HG03045 (cell line): ENCODE measurements around the gene RGL2.
"Not testable (repeated sequence)": the region's sequence is repeated elsewhere in the genome, so short reads cannot be mapped to it uniquely, and the experiment has no call there.

Experiments used
- ATAC-seq: cut with Tn5 transposase; IDR thresholded peaks from one replicate; pipeline ENCODE4 v1.9.1; 2021; ENCODE audit warnings: mild to moderate bottlenecking, moderate library complexity; ENCODE audit not compliant: unreplicated experiment

RGL2 gene

GRCh38 chr6:33294086-33294823, 4.5 kb downstream of the RGL2 start:
- ATAC-seq = no peak

- ATAC-seq = no peak
Observed at GRCh38 chr6:33292996-33293682, 5.6 kb downstream of the RGL2 start.

DNA sequence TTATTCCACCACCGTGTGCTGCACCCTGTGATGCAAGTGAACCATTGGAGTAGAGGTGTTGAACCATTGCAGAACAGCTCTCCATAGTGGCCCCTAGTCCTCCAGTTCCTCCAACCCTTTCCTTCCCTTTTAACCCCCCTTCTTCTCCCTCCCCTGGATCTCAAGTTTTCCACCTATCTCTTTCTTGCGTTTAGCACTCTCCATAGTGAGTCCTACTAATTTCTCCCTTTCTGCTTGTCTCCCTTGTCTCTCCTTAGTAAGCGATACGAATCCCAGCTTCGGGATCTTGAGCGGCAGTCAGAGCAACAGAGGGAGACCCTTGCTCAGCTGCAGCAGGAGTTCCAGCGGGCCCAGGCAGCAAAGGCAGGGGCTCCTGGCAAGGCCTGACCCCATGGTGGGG, 8.3 kb downstream of the RGL2 start:
- no peak for ATAC-seq

DNA sequence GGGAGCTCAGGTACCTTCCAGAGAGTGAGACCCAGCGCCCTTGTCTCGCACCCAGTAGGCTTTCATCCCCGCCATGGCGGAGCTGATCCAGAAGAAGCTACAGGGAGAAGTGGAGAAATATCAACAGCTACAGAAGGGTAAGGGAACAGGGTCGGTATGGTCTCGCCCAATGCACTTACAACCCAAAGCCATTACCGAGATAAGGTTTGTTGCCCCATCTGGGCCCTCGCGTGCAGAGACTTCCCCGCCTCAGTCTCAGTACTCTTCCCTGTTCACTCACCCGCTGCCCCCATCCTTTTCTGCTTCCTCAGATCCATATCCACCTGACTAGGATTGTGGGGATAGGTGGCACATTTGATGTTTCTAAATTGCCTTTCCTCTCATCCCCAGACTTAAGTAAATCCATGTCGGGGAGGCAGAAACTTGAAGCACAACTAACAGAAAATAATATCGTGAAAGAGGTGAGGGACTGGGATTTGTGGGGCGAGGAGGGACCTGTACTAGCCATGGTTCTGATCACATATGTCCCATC, 8.9 kb downstream of the RGL2 start:
- ATAC-seq = peak; percentile 10

DNA sequence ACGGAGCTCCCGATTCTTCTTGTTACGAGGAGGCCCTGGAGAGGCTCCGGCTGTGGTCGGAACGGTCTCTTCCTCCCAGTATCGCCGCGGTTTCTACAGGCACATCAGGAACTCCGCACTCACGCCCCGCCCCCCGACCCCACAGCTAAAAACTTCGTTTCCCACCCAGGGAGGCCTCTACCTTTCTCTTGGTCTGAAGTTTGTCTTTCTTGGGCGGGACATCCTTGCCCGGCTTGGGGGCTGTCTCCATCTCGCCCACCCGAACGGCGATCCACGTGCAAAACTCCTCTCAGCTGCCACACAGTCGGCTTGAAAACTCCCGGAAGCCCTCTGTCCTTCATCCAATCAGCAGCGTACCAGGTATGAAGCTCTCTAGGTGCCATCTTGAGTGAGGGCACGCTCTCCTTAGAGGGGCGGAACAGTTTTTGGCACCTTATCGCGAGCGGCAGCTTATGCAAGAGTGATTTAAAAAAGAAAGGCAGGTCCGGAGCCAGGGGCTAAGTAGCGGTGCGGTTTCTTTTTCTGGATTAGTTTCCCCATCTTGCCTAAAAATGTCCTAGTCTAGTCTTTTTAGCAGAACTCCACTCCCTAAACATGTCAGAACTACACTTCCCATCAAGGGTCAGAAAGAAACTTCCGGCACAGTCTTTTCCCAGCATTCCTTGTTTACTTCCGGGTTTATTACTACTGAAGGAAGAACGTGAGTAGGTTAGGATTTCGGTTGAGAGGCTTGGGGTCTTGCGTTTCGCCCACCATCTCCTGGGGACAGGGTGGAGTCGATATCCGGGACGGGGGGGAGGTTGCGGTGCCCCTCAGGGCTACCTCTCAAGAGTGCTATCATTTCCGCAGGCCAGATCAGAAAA, 9.6 kb downstream of the RGL2 start, which contains the start of the genes PFDN6 and WDR46:
TSS of gene PFDN6 (plus strand) at position 681 of the 863 bp plus-strand sequence. CDS start 256 bp downstream, outside the sequence.
TSS of gene WDR46 (minus strand) at position 319 of the 863 bp plus-strand sequence. CDS start at position 250, 69 bp downstream.
- ATAC-seq = peak; percentile 81

GRCh38 chr6:33288141-33288920, 10.4 kb downstream of the RGL2 start:
- ATAC-seq = no peak

GRCh38 chr6:33286946-33287914, 11.5 kb downstream of the RGL2 start:
- no peak for ATAC-seq

GRCh38 chr6:33285214-33285613, 13.5 kb downstream of the RGL2 start:
- not testable (repeated sequence) for ATAC-seq

DNA sequence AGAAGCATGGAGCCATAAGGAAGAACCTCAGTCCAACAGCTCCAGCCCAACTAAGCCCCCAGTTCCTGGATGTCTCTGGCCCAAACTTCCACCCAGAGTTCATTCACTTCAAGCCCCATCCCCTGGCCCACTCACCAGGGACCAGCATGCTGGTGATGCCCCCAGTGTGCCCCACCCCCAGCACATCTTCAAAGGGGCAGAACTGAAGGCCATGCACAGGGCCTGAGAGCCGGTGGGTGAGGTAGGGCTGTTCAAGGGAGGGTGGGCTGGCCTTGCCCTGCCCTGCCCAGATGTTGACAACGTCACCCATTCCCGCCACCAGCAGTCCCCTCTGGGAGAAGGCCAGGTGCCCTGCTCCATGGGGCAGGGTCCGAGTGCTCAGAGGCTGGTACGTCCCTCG, 18.2 kb downstream of the RGL2 start:
- no peak for ATAC-seq

DNA sequence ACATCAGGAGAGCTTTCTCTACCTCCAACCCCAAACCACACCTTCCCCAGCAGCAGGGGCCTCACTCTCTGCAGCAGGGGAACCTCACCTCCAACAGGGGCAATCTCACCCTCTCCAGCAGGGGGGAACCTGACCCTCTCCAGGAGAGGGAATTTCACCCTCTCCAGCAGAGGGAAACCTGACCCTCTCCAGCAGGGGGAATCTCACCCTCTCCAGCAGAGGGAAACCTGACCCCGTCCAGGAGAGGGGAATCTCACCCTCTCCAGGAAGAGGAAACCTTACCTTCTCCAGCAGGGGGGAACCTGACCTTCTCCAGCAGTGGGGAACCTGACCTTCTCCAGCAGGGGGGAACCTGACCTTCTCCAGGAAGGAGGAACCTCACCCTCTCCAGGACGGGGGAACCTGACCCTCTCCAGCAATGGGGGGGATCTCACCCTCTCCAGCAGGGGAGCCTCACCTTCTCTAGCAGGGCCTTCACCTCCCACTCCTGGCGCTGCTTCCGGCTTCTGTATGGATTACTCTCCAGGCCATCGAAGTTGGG, 18.7 kb downstream of the RGL2 start:
- no peak for ATAC-seq

GRCh38 chr6:33279257-33279695, 19.5 kb downstream of the RGL2 start:
- ATAC-seq = no peak

DNA sequence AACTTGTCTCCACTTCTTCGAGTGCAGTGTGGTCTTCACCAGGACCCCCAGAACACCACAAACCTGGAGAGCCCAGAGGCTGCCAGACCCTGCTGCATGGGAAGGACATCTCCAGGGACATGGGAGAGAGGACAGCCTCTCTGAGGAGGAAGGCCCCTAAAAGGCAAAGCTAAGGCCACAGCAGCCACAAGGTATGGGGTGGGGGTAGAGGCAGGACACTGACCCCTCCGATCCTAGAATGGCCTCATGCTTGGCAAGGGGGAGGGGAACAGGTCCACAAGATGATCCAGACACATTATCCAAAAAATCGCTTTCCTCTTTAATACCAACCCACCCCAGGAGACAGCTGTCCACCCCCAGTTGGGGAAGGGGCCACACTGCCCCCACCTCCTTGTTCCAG, 19.9 kb downstream of the RGL2 start:
- ATAC-seq = no peak

DNA sequence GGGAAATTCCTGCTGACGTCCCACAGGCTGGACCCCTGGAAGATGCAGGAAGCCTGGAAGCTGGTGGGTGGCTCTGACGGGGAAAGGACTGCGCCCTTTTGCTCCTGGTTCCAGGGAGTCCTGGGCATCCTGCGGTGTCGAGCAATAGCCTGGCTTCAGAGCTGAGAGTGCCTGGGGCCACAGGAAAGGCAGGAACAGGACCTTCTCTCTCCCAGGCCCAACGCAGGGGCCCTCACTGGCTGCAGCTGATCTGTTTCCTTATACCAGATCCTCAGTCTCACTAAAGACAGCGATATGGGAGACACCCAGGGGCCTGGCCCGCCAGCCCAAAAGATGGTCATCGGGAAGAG, 20.4 kb downstream of the RGL2 start:
- ATAC-seq = no peak

DNA sequence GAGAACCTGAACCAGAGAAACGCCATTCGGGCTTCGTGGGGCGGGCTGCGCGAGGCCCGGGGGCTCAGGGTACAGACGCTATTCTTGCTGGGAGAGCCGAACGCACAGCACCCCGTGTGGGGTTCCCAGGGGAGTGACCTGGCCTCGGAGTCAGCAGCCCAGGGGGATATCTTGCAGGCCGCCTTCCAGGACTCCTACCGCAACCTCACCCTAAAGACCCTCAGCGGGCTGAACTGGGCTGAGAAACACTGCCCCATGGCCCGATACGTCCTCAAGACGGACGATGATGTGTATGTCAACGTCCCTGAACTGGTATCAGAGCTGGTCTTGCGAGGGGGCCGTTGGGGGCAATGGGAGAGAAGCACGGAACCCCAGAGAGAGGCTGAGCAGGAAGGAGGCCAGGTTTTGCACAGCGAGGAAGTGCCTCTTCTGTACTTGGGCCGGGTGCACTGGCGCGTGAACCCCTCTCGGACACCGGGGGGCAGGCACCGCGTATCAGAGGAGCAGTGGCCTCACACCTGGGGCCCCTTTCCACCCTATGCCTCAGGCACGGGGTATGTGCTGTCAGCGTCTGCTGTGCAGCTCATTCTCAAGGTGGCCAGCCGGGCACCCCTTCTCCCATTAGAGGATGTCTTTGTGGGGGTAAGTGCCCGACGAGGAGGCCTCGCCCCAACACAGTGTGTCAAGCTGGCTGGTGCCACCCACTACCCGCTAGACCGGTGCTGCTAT, 20.9 kb downstream of the RGL2 start:
- ATAC-seq = peak; percentile 4

DNA sequence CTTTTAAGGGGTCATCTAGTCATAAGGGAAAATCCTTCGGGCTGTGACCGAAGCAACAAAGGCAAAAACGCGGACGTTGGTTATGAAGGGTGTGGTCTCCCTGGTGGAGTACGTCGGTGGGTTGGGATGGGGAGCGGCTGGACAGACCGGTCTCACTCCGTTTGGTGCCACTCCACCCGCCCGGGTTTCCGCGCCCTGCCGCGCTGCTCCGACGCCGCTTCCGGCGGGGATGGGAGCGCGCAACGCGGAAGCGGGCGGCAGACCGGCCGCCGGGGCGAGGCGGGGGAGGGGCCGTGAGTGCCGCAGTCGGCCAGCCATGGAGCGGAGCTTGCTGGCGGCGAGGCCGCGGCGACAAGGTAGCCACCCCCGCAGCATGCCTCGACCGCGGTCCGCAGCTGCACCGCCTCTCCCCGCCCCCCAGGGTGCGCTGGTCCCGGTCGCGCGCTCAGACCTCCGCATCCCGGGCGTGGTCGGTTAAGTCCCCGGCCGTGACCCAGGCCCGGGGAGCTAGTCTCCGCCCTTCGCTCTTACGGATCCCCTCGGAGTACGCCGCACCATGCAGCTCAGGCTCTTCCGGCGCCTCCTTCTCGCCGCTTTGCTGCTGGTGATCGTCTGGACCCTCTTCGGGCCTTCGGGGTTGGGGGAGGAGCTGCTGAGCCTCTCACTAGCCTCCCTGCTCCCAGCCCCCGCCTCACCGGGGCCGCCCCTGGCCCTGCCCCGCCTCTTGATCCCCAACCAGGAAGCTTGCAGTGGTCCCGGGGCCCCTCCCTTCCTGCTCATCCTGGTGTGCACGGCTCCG, 21.7 kb downstream of the RGL2 start, which contains the start of gene B3GALT4:
TSS of gene B3GALT4 (plus strand) at position 260 of the 799 bp plus-strand sequence. CDS start at position 557, 297 bp downstream.
- peak; percentile 57 for ATAC-seq

DNA sequence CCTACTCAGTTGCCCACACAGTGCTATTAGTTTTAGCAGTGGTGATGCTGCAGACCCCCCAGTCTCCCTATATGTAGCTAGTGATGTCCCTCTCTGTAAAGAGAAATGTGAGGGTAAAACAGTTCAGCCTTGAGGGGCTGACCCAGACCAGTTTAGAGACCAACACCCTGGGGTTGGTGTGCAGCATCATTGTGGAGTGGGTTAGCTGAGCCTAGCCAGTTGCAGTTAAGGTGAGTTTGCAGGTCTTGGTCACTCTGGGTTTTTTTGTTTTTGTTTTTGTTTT, 22.2 kb downstream of the RGL2 start:
- no peak for ATAC-seq

- not testable (repeated sequence) for ATAC-seq
Observed at GRCh38 chr6:33275795-33276580, 22.8 kb downstream of the RGL2 start.
